ENCODE measurements around the gene CCDC141.

Gene CCDC141

DNA sequence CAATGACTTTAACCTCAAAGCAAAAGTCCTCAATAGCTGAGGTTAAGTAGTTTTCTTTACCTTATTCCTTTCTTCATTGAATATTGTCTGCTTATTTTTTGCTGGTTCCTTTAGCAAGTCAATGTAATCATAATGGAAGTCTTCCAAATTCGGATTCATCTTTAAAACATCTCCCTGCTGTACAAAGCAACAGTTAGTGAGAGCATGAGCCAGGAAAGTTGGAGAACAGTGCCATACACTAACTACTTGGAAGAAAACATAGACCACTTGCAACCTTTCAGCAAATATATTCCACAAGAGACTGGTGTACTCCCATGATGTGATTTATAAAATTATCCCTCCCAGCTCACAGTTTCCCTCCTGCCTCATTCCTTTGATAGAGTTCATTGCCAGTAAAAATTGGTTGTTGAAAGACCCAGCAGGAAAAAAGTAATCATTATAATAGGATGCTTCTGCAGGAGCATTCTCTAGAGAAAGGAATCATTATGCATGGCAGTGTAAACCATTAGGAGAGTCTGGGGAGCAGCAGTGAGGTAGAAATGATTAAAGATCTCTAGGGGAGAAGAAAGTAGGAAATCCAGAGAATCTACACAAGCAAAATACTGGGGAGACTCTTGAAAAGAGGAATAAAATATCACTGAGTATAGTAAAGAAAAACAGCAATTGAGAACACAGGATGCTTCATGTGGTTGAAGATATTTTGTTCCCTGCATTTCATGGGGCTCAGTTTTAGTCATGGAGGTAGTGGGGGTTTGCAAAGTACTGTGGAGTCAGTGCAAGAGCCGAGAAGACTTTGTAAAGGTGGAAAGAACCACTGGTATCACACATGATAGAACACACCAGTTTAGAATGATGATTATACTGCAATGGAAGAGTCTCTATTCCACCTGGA is 204.1 kb downstream of the CCDC141 start:
- DNase-seq (ENCODE audit: low spot score), result no peak
- TF ChIP-seq, protein P1, sequence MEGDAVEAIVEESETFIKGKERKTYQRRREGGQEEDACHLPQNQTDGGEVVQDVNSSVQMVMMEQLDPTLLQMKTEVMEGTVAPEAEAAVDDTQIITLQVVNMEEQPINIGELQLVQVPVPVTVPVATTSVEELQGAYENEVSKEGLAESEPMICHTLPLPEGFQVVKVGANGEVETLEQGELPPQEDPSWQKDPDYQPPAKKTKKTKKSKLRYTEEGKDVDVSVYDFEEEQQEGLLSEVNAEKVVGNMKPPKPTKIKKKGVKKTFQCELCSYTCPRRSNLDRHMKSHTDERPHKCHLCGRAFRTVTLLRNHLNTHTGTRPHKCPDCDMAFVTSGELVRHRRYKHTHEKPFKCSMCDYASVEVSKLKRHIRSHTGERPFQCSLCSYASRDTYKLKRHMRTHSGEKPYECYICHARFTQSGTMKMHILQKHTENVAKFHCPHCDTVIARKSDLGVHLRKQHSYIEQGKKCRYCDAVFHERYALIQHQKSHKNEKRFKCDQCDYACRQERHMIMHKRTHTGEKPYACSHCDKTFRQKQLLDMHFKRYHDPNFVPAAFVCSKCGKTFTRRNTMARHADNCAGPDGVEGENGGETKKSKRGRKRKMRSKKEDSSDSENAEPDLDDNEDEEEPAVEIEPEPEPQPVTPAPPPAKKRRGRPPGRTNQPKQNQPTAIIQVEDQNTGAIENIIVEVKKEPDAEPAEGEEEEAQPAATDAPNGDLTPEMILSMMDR (IDR thresholded peaks at IDR 0.05), result no peak
- H3K4me3 ChIP-seq, result no peak overlapping the region
- H3K27ac ChIP-seq, result no peak overlapping the region

DNA sequence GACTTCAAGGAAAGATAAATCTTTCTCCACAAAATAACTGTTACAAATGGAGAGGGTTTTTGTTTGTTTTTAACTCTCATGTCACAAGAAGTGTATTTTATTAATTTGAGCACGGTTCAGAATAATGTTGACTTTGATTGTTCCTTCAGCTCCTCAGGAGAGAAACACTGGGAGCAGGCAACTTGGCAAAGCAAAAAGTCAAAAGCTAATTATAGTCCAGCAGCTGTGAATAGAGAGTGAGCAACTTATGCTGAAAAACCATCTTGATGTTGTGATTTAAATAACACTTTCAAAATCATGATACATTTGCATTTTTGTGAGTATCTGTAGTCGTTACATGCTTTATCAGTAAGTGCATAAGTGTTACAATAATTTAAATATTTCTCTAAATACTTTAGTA is 205.2 kb downstream of the CCDC141 start:
- H3K4me3 ChIP-seq, result no peak overlapping the region
- peak overlapping the region in 1 of 2 donors; percentile 48 for H3K27ac ChIP-seq

DNA sequence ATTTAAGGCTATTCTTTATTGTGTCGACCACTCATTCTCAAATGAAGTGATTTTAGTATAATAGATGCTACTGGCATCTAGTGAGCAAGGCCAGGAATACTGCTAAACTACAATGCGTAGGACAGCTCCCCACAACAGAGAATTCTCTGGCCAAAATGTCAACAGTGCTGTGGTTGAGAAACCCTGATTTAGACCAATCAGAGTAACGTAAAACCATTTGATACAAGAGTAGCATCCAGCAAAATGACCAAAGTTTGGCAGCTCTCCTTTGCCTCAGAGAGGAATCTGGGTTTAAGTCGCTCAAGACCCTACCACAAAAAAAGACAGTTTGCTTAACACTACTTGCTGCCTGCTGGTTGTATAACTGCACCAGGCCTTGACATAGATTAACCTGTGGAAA is 205.7 kb downstream of the CCDC141 start:
- TF ChIP-seq, protein P1 (IDR thresholded peaks at IDR 0.05), result no peak
- no peak for DNase-seq (ENCODE audit: low spot score)
- Histone ChIP-seq H3K27ac (peak overlapping the region in 1 of 2 donors; percentile 48), H3K4me3 (no peak overlapping the region)

More for the DNA sequence above, 205.2 kb downstream of the CCDC141 start:
- no peak for DNase-seq (ENCODE audit: low spot score)
- TF ChIP-seq, protein P1 (IDR thresholded peaks at IDR 0.05), result no peak

DNA sequence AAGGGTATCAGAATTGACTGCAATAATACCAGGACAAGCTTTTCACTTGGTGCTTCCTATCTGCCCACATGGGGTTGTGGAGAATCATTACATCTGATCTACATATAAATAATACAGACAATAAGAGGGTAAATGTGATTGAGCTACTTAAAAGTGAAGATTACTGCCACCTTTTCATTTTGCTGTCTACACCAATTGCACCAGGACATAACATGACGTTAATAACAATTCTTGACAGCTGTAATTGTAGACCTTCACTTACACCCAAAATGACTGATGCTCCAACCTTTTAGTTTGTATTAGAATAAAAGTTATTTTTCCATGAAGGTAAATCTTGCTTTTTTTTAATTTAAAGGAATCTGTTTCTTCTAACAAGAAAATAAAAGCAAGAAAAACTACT is 206.2 kb downstream of the CCDC141 start:
- Histone ChIP-seq H3K27ac (no peak overlapping the region), H3K4me3 (no peak overlapping the region)
- TF ChIP-seq, protein P1 (IDR thresholded peaks at IDR 0.05), result no peak
- no peak for DNase-seq (ENCODE audit: low spot score)

DNA sequence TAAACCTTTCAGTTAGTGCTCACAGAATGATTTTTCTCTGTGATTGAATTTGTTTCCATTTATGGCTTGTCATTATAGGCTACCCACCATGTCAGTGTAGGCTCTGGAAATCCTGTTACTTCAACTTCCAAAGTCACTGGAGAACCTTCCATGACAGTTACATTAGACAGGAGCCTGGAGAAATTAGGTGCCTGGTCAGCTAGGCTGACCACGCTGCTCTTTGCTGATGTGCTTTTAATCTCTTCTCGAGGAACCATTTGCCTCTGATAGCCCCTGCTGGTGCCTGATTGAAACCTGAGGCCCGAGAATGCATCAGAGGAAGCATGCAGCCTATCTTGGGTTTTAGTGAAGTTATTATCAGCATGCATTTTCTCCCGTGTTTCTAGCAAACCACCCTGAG is 213.1 kb downstream of the CCDC141 start:
- Histone ChIP-seq H3K27ac (no peak overlapping the region), H3K4me3 (no peak overlapping the region)
- DNase-seq (ENCODE audit: low spot score), result no peak
- TF ChIP-seq, protein P1 (IDR thresholded peaks at IDR 0.05), result no peak

DNA sequence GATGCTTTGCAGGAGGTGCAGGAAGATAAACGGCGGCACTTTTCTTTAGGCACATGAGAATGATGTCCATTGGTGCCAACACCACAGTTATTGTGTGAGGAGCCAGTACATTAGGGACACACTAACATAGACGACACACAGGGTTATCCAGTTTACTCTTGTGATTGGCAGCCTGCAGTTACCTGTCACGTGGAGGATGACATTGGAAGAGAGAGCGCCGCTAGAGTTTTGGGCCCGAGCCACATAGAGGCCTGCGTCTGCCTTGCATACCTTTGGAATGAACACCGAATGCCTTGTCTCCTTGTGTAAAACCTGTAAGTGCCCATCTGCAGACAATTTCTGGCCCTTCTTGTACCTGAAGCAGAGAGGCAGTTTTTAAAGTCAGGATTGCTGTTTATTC is 215.9 kb downstream of the CCDC141 start:
- DNase-seq (ENCODE audit: low spot score), result no peak
- TF ChIP-seq, protein P1 (IDR thresholded peaks at IDR 0.05), result no peak
- no peak overlapping the region for H3K4me3 ChIP-seq
- no peak overlapping the region for H3K27ac ChIP-seq

DNA sequence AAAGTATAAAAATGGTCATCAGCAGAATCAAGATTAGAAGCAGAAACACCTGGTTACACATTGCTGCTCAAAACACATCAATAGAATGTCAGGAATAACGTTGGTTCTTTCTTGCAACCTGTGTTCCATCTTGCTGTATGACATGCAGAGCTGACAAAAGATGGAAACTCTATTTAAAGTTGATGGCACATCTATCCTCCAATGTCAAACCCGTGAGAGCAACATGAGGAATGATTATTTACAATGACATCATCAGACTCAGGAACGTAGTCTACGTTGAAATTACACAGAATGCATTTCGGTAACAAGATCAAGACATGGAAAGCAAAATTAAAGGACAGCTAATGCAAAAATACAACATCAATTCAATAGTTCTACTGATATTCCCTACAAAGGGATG is 216.6 kb downstream of the CCDC141 start:
- TF ChIP-seq, protein P1 (IDR thresholded peaks at IDR 0.05), result no peak
- Histone ChIP-seq H3K27ac (no peak overlapping the region), H3K4me3 (no peak overlapping the region)
- no peak for DNase-seq (ENCODE audit: low spot score)
